GM23248 (cell line): ENCODE data around the gene NFKBIB.
"Not testable (repeated sequence)": the region's sequence is repeated elsewhere in the genome, so short reads cannot be mapped to it uniquely, and the experiment has no call there.

Source experiments
- EZH2 ChIP-seq: fragments of 200-600 bp; sonication (generic); IDR thresholded peaks from 2 replicates; pipeline ENCODE4 v1.6.1; 2018; ENCODE audit warnings: antibody characterized with exemption, mild to moderate bottlenecking; ENCODE audit not compliant: insufficient read depth, poor library complexity, severe bottlenecking
- EZH2phosphoT487 ChIP-seq: fragments of 200-600 bp; sonication (generic); IDR thresholded peaks from 2 replicates; pipeline ENCODE4 v1.6.1; 2018; ENCODE audit warnings: antibody characterized with exemption, moderate library complexity, mild to moderate bottlenecking, low read depth; ENCODE audit not compliant: insufficient read depth

GRCh38 chr19:38854961-38855360, 44.8 kb upstream of the NFKBIB start:
- TF ChIP-seq EZH2phosphoT487, EZH2: not testable (repeated sequence)
